Body of pancreas (tissue), 4 donors: ENCODE data around the gene HACL1. TPM values are rescaled to one million over a fixed set of nuclear protein-coding genes. Genes with fewer than 3 reads are reported as not detected.

Source experiments
- ATAC-seq: fragments of 150-250 bp; one replicate; pipeline ENCODE4 v1.9.1; 2016
- DNase-seq, 4 donors: peaks; one replicate each; pipeline ENCODE4 v3.0.0-alpha.2; 2019
- H3K27ac ChIP-seq, 4 donors: fragments of 200-600 bp; sonication (generic); 1 replicate in 3 of 4; 2 replicates in 1 of 4; pipeline versions ENCODE4 v1.5.1 to v1.6.1; 2016 to 2019; ENCODE audit warnings: mild to moderate bottlenecking in 1 of 4, mixed read lengths in 1 of 4, moderate library complexity in 1 of 4
- H3K27me3 ChIP-seq, 2 donors: fragments of 200-600 bp; sonication (generic); one replicate each; pipeline ENCODE4 v1.6.0; 2016; ENCODE audit warnings: mild to moderate bottlenecking in 1 of 2
- H3K36me3 ChIP-seq, 2 donors: fragments of 200-600 bp; sonication (generic); replicated peaks in 1 of 2; 2 replicates each; pipeline ENCODE4 v1.5.1; 2016; ENCODE audit warnings: low read depth in 2 of 2; ENCODE audit not compliant: insufficient read depth in 1 of 2
- H3K4me1 ChIP-seq: fragments of 200-600 bp; sonication (generic); one replicate; pipeline ENCODE4 v1.6.0; 2016
- H3K4me3 ChIP-seq, 2 donors: fragments of 200-600 bp; sonication (generic); 1 replicate in 1 of 2; 2 replicates in 1 of 2; pipeline ENCODE4 v1.5.1; 2016 to 2019
- H3K9me3 ChIP-seq, 3 donors: fragments of 200-600 bp; sonication (generic); 1 replicate in 2 of 3; 2 replicates in 1 of 3; pipeline ENCODE4 v1.5.1; 2016
- CTCF ChIP-seq, 7 experiments: fragments of 450-650 bp in 4 of 7; fragments of 200-600 bp in 3 of 7; sonication (generic) in 3 of 7; IDR thresholded peaks; one replicate each; pipeline ENCODE4 v1.5.1; 2016 to 2019; ENCODE audit warnings: antibody characterized with exemption in 7 of 7
- POLR2A ChIP-seq, 3 donors: fragments of 450-650 bp; IDR thresholded peaks; one replicate each; pipeline ENCODE4 v1.6.1; 2016; ENCODE audit warnings: antibody characterized with exemption in 3 of 3, mild to moderate bottlenecking in 2 of 3
- WGBS, 2 donors: methylation state at CpG; one replicate each; pipeline ENCODE4 v1.1.5; 2017; 5-methylcytosine and 5-hydroxymethylcytosine counted together
- intact Hi-C: fragments of 100-400 bp; cut with DNase I; formaldehyde crosslinking; loops from one replicate; pipeline ENCODE4 v1.15.1; 2023
- total RNA-seq, 2 donors: library from RNA; depleted of rRNA; stranded (reverse); fragments of >200 nt; gene quantifications; one replicate each; pipeline ENCODE4 v1.1.0, GENCODE V29; 2016

Gene HACL1
- total RNA-seq, 2 donors from 2014 or later: 12.5 to 19.5 TPM

- H3K4me1 ChIP-seq: peaks cover 22% of the 10 kb centered on the region
- no peaks in the 10 kb centered on the region for H3K9me3 ChIP-seq
- ATAC-seq (no peak), DNase-seq (no peak)
- TF ChIP-seq POLR2A (IDR thresholded peaks at IDR 0.05): no peak
- no peak for TF ChIP-seq CTCF (IDR thresholded peaks at IDR 0.05)
- no peak overlapping the region for H3K4me3 ChIP-seq
- peaks cover 0 to 8% of the 10 kb centered on the region in 2 donors for H3K36me3 ChIP-seq
- no peaks in the 10 kb centered on the region for H3K27me3 ChIP-seq
- H3K27ac ChIP-seq: no peak overlapping the region
- WGBS, 2 donors: 95 to 97% methylated on average over 3 of the region's 3 CpGs
- intact Hi-C loops: no loop called here
Measured at GRCh38 chr3:15581471-15582394, 19.6 kb downstream of the HACL1 start.

GRCh38 chr3:15579051-15579450 lies 22.3 kb downstream of the HACL1 start:
- WGBS, 2 donors: 11 to 25% methylated on average over 2 of the region's 2 CpGs
- Histone ChIP-seq H3K4me1 (peaks cover 9% of the 10 kb centered on the region), H3K27me3 (no peaks in the 10 kb centered on the region), H3K4me3 (no peak overlapping the region), H3K27ac (no peak overlapping the region), H3K9me3 (no peaks in the 10 kb centered on the region), H3K36me3 (peaks cover 0 to 8% of the 10 kb centered on the region in 2 donors)
- intact Hi-C loops: no loop called here
- ATAC-seq: no peak
- DNase-seq: no peak
- TF ChIP-seq CTCF (IDR thresholded peaks at IDR 0.05) (no peak), POLR2A (IDR thresholded peaks at IDR 0.05) (no peak)

GRCh38 chr3:15578289-15578867 lies 23.0 kb downstream of the HACL1 start:
- H3K9me3 ChIP-seq: no peaks in the 10 kb centered on the region
- ATAC-seq (no peak), DNase-seq (no peak)
- H3K4me1 ChIP-seq: peaks cover 9% of the 10 kb centered on the region
- H3K27ac ChIP-seq: peak overlapping the region in 1 of 4 donors; percentile 6
- no peak for TF ChIP-seq POLR2A (IDR thresholded peaks at IDR 0.05)
- no peak for TF ChIP-seq CTCF (IDR thresholded peaks at IDR 0.05)
- H3K4me3 ChIP-seq: no peak overlapping the region
- peaks cover 0 to 8% of the 10 kb centered on the region in 2 donors for H3K36me3 ChIP-seq
- intact Hi-C loops: no loop called here
- WGBS, 2 donors: 56 to 70% methylated on average over 3 of the region's 3 CpGs
- H3K27me3 ChIP-seq: no peaks in the 10 kb centered on the region

GRCh38 chr3:15576475-15576874 lies 24.9 kb downstream of the HACL1 start:
- Histone ChIP-seq H3K9me3 (no peaks in the 10 kb centered on the region), H3K36me3 (no peaks in the 10 kb centered on the region), H3K4me3 (no peak overlapping the region), H3K27ac (no peak overlapping the region), H3K4me1 (peaks cover 20% of the 10 kb centered on the region), H3K27me3 (no peaks in the 10 kb centered on the region)
- TF ChIP-seq CTCF (IDR thresholded peaks at IDR 0.05) (no peak), POLR2A (IDR thresholded peaks at IDR 0.05) (no peak)
- intact Hi-C loops: no loop called here
- no peak for DNase-seq
- 33 to 49% methylated on average over 3 of the region's 3 CpGs for whole genome bisulfite sequencing, 2 donors
- ATAC-seq: no peak
